Stomach (tissue), 9 donors: ENCODE data around the gene KCNK2. TPM values are rescaled to one million over a fixed set of nuclear protein-coding genes. Genes with fewer than 3 reads are reported as not detected.
A peak's percentile ranks its signal among the peaks of the same experiment; 100 is the strongest.
"Not testable (repeated sequence)": the region's sequence is repeated elsewhere in the genome, so short reads cannot be mapped to it uniquely, and the experiment has no call there.

ENCODE experiments used
- DNase-seq, 2 donors: peaks; one replicate each; pipeline versions ENCODE4 v3.0.0 to v3.0.0-alpha.2; 2013 to 2019
- H3K27ac ChIP-seq, 5 donors: fragments of 200-600 bp in 4 of 5; sonication (generic) in 4 of 5; one replicate each; pipeline ENCODE4 v1.5.1; 2013 to 2019; ENCODE audit warnings: mild to moderate bottlenecking in 1 of 5, moderate library complexity in 1 of 5
- H3K27me3 ChIP-seq, 3 donors: fragments of 200-600 bp; sonication (generic); one replicate each; pipeline ENCODE4 v1.5.1; 2017 to 2019; ENCODE audit warnings: mixed run types in 1 of 3
- H3K36me3 ChIP-seq, 4 donors: fragments of 200-600 bp; sonication (generic); 1 replicate in 3 of 4; 2 replicates in 1 of 4; pipeline ENCODE4 v1.5.1; 2016 to 2019
- H3K4me1 ChIP-seq, 4 donors: fragments of 200-600 bp; sonication (generic); one replicate each; pipeline ENCODE4 v1.5.1; 2016 to 2019
- H3K4me3 ChIP-seq, 4 donors: fragments of 200-600 bp; sonication (generic) in 3 of 4; one replicate each; pipeline ENCODE4 v1.5.1; 2016 to 2019; ENCODE audit warnings: mild to moderate bottlenecking in 1 of 4
- H3K9me3 ChIP-seq, 4 donors: fragments of 200-600 bp; sonication (generic); one replicate each; pipeline ENCODE4 v1.5.1; 2016 to 2019
- EP300 ChIP-seq: sonication (generic); formaldehyde crosslinking; IDR thresholded peaks from one replicate; pipeline ENCODE4 v1.6.1; 2017; ENCODE audit warnings: antibody characterized with exemption
- POLR2A ChIP-seq, 4 donors: fragments of 450-650 bp; IDR thresholded peaks; one replicate each; pipeline ENCODE4 v1.6.1; 2016; ENCODE audit warnings: antibody characterized with exemption in 4 of 4, control low read depth in 2 of 4, mild to moderate bottlenecking in 1 of 4, moderate library complexity in 1 of 4
- POLR2AphosphoS5 ChIP-seq, 3 donors: sonication (generic); formaldehyde crosslinking; IDR thresholded peaks; one replicate each; pipeline ENCODE4 v1.6.1; 2016; ENCODE audit warnings: antibody characterized with exemption in 3 of 3
- WGBS, 5 donors: extraction: QIAGEN DNeasy Blood & Tissue Kit in 3 of 5; methylation state at CpG; one replicate each; pipeline versions ENCODE4 v1.1.5 to v1.1.7; 2013 to 2018; 5-methylcytosine and 5-hydroxymethylcytosine counted together
- intact Hi-C: fragments of 100-400 bp; cut with DNase I; formaldehyde crosslinking; loops from one replicate; pipeline ENCODE4 v1.15.1; 2023; ENCODE audit warnings: low total_unique reads
- polyA plus RNA-seq, 3 donors: library from polyadenylated mRNA; stranded (reverse); fragments of 200-250 nt; gene quantifications; one replicate each; pipeline ENCODE4 v1.2.3, GENCODE V29; 2013
- total RNA-seq, 5 donors: library from RNA; depleted of rRNA; stranded (reverse); fragments of >200 nt; gene quantifications; one replicate each; pipeline versions ENCODE4 v1.1.0 to v1.2.3, GENCODE V29; 2014 to 2016
- TF ChIP-seq, protein P1 (sequence below), 7 experiments: fragments of 450-650 bp in 4 of 7; fragments of 200-600 bp in 3 of 7; sonication (generic) in 3 of 7; IDR thresholded peaks; one replicate each; pipeline ENCODE4 v1.5.1; 2016 to 2019; ENCODE audit warnings: antibody characterized with exemption in 7 of 7, control low read depth in 2 of 7, mild to moderate bottlenecking in 1 of 7
- donor health status: healthy with polysubstance abuse.
- donor health status: Bipolar disorder and iron deficiency.
- donor health status: healthy.

Gene KCNK2
- total and polyA plus RNA-seq, 8 donors, result 0.40 to 48.7 (median 3.6) TPM; not detected in 2

DNA sequence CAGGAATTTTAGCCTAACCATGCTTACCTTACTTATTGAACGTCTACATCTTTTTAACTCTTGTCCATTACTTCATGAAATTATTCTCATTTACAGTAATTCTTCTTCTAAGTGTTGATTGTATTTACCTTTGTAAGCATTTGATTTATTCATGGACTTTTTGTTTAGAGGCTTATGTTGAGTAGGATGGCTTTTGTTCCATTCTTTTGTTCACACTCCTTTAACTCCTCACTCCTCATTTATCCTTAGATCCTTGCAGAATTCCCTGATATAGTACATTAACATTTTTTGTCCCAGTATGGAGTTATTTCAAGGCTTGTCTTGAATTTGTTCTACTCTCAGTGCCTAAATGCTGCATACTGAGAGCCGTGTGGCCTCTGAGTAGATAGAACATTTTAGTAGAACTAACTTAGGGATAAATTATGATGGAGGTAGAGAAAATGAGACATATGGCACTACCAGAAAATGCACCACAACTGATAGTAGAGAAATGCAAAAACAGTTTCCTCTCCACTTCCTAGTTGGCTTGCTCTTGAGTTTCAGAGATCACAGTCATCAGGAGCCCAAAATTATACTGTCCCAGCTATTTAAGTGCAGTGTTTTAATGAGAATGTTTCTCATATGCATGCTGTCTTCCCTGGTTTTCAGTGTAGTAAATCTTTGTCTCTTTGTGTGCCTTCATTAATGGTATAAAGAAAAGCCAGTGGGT, 69.5 kb downstream of the KCNK2 start:
- intact Hi-C loops, result no loop called here
- Histone ChIP-seq H3K27me3 (no peaks in the 10 kb centered on the region), H3K4me3 (no peak overlapping the region), H3K36me3 (no peaks in the 10 kb centered on the region), H3K9me3 (no peaks in the 10 kb centered on the region), H3K27ac (no peak overlapping the region), H3K4me1 (no peaks in the 10 kb centered on the region)
- 86 to 91% (median 87%) methylated on average over 2 of the region's 2 CpGs for WGBS, 5 donors
- TF ChIP-seq, protein P1, sequence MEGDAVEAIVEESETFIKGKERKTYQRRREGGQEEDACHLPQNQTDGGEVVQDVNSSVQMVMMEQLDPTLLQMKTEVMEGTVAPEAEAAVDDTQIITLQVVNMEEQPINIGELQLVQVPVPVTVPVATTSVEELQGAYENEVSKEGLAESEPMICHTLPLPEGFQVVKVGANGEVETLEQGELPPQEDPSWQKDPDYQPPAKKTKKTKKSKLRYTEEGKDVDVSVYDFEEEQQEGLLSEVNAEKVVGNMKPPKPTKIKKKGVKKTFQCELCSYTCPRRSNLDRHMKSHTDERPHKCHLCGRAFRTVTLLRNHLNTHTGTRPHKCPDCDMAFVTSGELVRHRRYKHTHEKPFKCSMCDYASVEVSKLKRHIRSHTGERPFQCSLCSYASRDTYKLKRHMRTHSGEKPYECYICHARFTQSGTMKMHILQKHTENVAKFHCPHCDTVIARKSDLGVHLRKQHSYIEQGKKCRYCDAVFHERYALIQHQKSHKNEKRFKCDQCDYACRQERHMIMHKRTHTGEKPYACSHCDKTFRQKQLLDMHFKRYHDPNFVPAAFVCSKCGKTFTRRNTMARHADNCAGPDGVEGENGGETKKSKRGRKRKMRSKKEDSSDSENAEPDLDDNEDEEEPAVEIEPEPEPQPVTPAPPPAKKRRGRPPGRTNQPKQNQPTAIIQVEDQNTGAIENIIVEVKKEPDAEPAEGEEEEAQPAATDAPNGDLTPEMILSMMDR (IDR thresholded peaks at IDR 0.05), result no peak
- TF ChIP-seq POLR2A (IDR thresholded peaks at IDR 0.05) (no peak), POLR2AphosphoS5 (IDR thresholded peaks at IDR 0.05) (no peak), EP300 (no peak)
- DNase-seq, result no peak

DNA sequence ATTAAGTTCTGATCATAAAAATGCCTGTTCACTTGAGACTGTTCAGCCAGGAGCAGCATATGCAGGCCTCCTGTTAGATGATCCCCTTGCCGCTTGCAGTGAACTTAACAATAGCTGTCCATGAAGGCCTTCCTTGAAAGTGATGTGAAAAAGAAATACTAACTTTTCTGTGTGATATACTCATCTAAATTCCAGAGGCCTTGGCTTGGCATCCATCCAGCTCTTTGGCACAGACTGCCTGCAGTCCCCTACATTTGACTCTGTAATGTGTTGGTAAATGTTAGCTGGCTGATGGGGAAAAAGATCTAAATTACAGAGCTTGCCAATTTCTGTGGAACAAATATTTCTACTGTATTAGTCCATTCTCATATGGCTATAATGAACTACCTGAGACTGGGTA, 73.7 kb downstream of the KCNK2 start:
- intact Hi-C loops, result no loop called here
- peak in 1 of 2 donors; percentile 9 for DNase-seq
- no peaks in the 10 kb centered on the region for H3K36me3 ChIP-seq
- no peak overlapping the region for H3K27ac ChIP-seq
- H3K27me3 ChIP-seq, result no peaks in the 10 kb centered on the region
- no peak for TF ChIP-seq EP300
- no peak for TF ChIP-seq POLR2A (IDR thresholded peaks at IDR 0.05)
- TF ChIP-seq POLR2AphosphoS5 (IDR thresholded peaks at IDR 0.05), result no peak
- TF ChIP-seq, protein P1 (IDR thresholded peaks at IDR 0.05), result no peak
- no peak overlapping the region for H3K4me3 ChIP-seq
- no peaks in the 10 kb centered on the region for H3K9me3 ChIP-seq
- 86 to 98% (median 96%) methylated on average over 1 of the region's 1 CpG for WGBS, 5 donors
- H3K4me1 ChIP-seq, result no peaks in the 10 kb centered on the region

DNA sequence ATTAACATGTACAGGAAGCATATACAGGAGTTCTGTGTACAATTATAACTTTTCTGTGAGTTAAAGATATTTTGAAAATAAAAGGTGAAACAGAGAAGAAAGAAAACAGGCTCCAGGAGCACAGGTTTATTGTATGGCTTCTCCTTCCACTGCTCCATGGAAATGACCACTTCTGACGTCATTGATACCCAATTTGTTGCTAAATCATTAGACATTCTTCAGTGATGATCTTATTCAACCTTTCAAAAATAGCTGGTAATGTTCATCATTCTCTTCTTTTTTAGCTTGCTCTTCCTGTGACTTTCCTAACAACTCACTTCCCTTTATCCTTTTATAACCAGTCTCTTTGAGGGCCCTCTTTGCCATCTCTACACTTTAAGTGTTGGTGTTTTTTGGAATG, 77.8 kb downstream of the KCNK2 start:
- H3K4me1 ChIP-seq, result no peaks in the 10 kb centered on the region
- whole genome bisulfite sequencing, 5 donors, result 65 to 79% (median 72%) methylated on average over 1 of the region's 1 CpG
- no peak overlapping the region for H3K27ac ChIP-seq
- no peaks in the 10 kb centered on the region for H3K36me3 ChIP-seq
- DNase-seq, result no peak
- TF ChIP-seq POLR2A (IDR thresholded peaks at IDR 0.05) (no peak), POLR2AphosphoS5 (IDR thresholded peaks at IDR 0.05) (no peak), EP300 (no peak)
- TF ChIP-seq, protein P1 (IDR thresholded peaks at IDR 0.05), result no peak
- no peaks in the 10 kb centered on the region for H3K9me3 ChIP-seq
- no peaks in the 10 kb centered on the region for H3K27me3 ChIP-seq
- intact Hi-C loops, result no loop called here
- H3K4me3 ChIP-seq, result no peak overlapping the region

DNA sequence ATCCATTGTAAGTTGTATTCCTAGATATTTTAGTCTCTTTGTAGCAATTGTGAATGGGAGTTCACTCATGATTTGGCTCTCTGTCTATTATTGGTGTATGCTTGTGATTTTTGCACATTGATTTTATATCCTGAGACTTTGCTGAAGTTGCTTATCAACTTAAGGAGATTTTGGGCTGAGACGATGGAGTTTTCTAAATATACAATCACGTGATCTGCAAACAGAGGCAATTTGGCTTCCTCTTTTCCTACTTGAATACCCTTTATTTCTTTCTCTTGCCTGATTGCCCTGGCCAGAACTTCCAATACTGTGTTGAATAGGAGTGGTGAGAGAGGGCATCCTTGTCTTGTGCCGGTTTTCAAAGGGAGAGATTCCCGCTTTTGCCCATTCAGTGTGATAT, 80.6 kb downstream of the KCNK2 start:
- H3K9me3 ChIP-seq, DNase-seq, H3K27ac ChIP-seq, H3K4me3 ChIP-seq, H3K4me1 ChIP-seq, intact Hi-C loops, H3K27me3 ChIP-seq, H3K36me3 ChIP-seq: not testable (repeated sequence)
- WGBS, 5 donors, result 90 to 94% (median 93%) methylated on average over 4 of the region's 4 CpGs

DNA sequence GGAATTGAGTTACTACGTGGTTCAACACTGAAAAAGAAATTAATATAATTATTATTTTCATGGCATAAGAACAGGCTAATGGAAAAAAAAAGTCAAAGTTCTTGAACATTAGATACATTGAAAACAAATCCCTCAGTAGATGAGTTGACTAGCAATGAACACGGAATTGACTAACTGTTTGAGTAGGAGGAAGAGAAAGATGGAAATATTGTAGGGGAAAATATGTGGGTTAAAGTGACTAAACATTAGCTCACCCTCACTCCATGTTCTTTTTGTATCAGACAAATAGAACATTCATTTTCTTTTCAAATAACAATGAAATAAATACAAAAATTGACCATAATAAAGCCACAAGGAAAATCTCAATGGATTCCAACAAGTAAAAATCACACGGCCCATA, 84.3 kb downstream of the KCNK2 start:
- TF ChIP-seq POLR2AphosphoS5 (IDR thresholded peaks at IDR 0.05) (no peak), POLR2A (IDR thresholded peaks at IDR 0.05) (no peak), EP300 (no peak)
- TF ChIP-seq, protein P1 (IDR thresholded peaks at IDR 0.05), result no peak
- H3K4me1 ChIP-seq, result no peaks in the 10 kb centered on the region
- H3K27ac ChIP-seq, result no peak overlapping the region
- WGBS, 5 donors, result 81 to 93% (median 89%) methylated on average over 3 of the region's 3 CpGs
- peaks cover 0 to 6% (median 0%) of the 10 kb centered on the region in 4 donors for H3K9me3 ChIP-seq
- intact Hi-C loops, result no loop called here
- H3K4me3 ChIP-seq, result no peak overlapping the region
- H3K36me3 ChIP-seq, result no peaks in the 10 kb centered on the region
- no peak for DNase-seq
- H3K27me3 ChIP-seq, result no peaks in the 10 kb centered on the region
